ENCODE data around the gene IRX4.

IRX4 gene

GRCh38 chr5:1913578-1913977 is 30.9 kb upstream of the IRX4 start:
- no peak for DNase-seq

- no peak for DNase-seq
Observed at GRCh38 chr5:1912951-1913565, 30.3 kb upstream of the IRX4 start.

GRCh38 chr5:1911773-1912235 is 29.1 kb upstream of the IRX4 start:
- DNase-seq = no peak

- no peak for DNase-seq
Observed at GRCh38 chr5:1910861-1911772, 28.4 kb upstream of the IRX4 start.

GRCh38 chr5:1910081-1910760 is 27.5 kb upstream of the IRX4 start:
- no peak for DNase-seq

- DNase-seq = no peak
Observed at GRCh38 chr5:1909346-1909985, 26.7 kb upstream of the IRX4 start.

- no peak for DNase-seq
Observed at GRCh38 chr5:1908931-1909330, 26.2 kb upstream of the IRX4 start.

- DNase-seq = no peak
Observed at GRCh38 chr5:1907616-1908015, 24.9 kb upstream of the IRX4 start.

- DNase-seq = no peak
Observed at GRCh38 chr5:1905108-1905507, 22.4 kb upstream of the IRX4 start.

GRCh38 chr5:1901983-1902382 is 19.3 kb upstream of the IRX4 start:
- no peak for DNase-seq

- DNase-seq = no peak
Observed at GRCh38 chr5:1901061-1901460, 18.3 kb upstream of the IRX4 start.

GRCh38 chr5:1899201-1899600 is 16.5 kb upstream of the IRX4 start:
- no peak for DNase-seq

GRCh38 chr5:1897816-1898450 is 15.2 kb upstream of the IRX4 start:
- no peak for DNase-seq

- DNase-seq = no peak
Observed at GRCh38 chr5:1897386-1897785, 14.7 kb upstream of the IRX4 start.

GRCh38 chr5:1896602-1897376 is 14.1 kb upstream of the IRX4 start:
- no peak for DNase-seq

GRCh38 chr5:1895739-1896420 is 13.2 kb upstream of the IRX4 start:
- no peak for DNase-seq

- no peak for DNase-seq
Observed at GRCh38 chr5:1894243-1894642, 11.5 kb upstream of the IRX4 start.

GRCh38 chr5:1893754-1894153 is 11.0 kb upstream of the IRX4 start:
- DNase-seq = no peak

GRCh38 chr5:1892685-1893445 is 10.1 kb upstream of the IRX4 start:
- no peak for DNase-seq

- no peak for DNase-seq
Observed at GRCh38 chr5:1892211-1892610, 9.5 kb upstream of the IRX4 start.

GRCh38 chr5:1891391-1891790 is 8.7 kb upstream of the IRX4 start:
- no peak for DNase-seq
